Hepatocyte (in vitro differentiated cells): Measurements from ENCODE around the gene DCST1. TPM values are rescaled to one million over a fixed set of nuclear protein-coding genes. Genes with fewer than 3 reads are reported as not detected.

Experiments
- DNase-seq: peaks from one replicate; pipeline ENCODE4 v3.0.0-alpha.2; 2016; ENCODE audit warnings: low spot score
- H2AFZ ChIP-seq: fragments of 200-600 bp; sonication (generic); 2 replicates; pipeline ENCODE4 v1.6.0; 2016; ENCODE audit warnings: antibody characterized with exemption, mild to moderate bottlenecking
- H3K27ac ChIP-seq: fragments of 200-600 bp; sonication (generic); 2 replicates; pipeline ENCODE4 v1.5.1; 2016; ENCODE audit warnings: mild to moderate bottlenecking
- H3K27me3 ChIP-seq: fragments of 200-600 bp; sonication (generic); 2 replicates; pipeline ENCODE4 v1.6.1; 2016
- H3K36me3 ChIP-seq: fragments of 200-600 bp; sonication (generic); replicated peaks from 2 replicates; pipeline ENCODE4 v1.5.1; 2016; ENCODE audit warnings: low read depth; ENCODE audit not compliant: insufficient read depth
- H3K4me1 ChIP-seq: fragments of 200-600 bp; sonication (generic); 2 replicates; pipeline ENCODE4 v1.5.1; 2016; ENCODE audit warnings: mild to moderate bottlenecking, moderate library complexity; ENCODE audit not compliant: insufficient read depth
- H3K4me2 ChIP-seq: fragments of 200-600 bp; sonication (generic); 2 replicates; pipeline ENCODE4 v1.6.0; 2016
- H3K4me3 ChIP-seq: fragments of 200-600 bp; sonication (generic); 2 replicates; pipeline ENCODE4 v1.5.1; 2016; ENCODE audit warnings: mild to moderate bottlenecking
- H3K79me2 ChIP-seq: fragments of 200-600 bp; sonication (generic); 2 replicates; pipeline ENCODE4 v1.6.0; 2017; ENCODE audit warnings: mild to moderate bottlenecking
- H3K9me2 ChIP-seq: fragments of 200-600 bp; sonication (generic); replicated peaks from 2 replicates; pipeline ENCODE4 v1.6.0; 2017; ENCODE audit warnings: mild to moderate bottlenecking; ENCODE audit not compliant: insufficient read depth
- H3K9me3 ChIP-seq: fragments of 200-600 bp; sonication (generic); 2 replicates; pipeline ENCODE4 v1.5.1; 2016; ENCODE audit warnings: low read depth, mild to moderate bottlenecking
- H4K20me1 ChIP-seq: fragments of 200-600 bp; sonication (generic); 2 replicates; pipeline ENCODE4 v1.6.0; 2016; ENCODE audit warnings: mild to moderate bottlenecking; ENCODE audit not compliant: insufficient read depth, poor library complexity, severe bottlenecking
- CTCF ChIP-seq: fragments of 200-600 bp; sonication (generic); IDR thresholded peaks from 2 replicates; pipeline ENCODE4 v1.5.1; 2016; ENCODE audit warnings: antibody characterized with exemption, mild to moderate bottlenecking; ENCODE audit not compliant: poor library complexity
- EZH2 ChIP-seq: fragments of 200-600 bp; sonication (generic); IDR thresholded peaks from 2 replicates; pipeline ENCODE4 v1.6.1; 2016; ENCODE audit warnings: antibody characterized with exemption, mild to moderate bottlenecking, borderline replicate concordance
- EZH2phosphoT487 ChIP-seq: fragments of 200-600 bp; sonication (generic); IDR thresholded peaks from one replicate; pipeline ENCODE4 v1.6.1; 2018; ENCODE audit warnings: antibody characterized with exemption, mild to moderate bottlenecking, low read depth, moderate library complexity; ENCODE audit not compliant: unreplicated experiment, severe bottlenecking
- WGBS: methylation state at CpG from one replicate; pipeline ENCODE4 v1.1.6; 2016; ENCODE audit warnings: low lambda C conversion rate; ENCODE audit errors: missing lambda C conversion rate; 5-methylcytosine and 5-hydroxymethylcytosine counted together
- polyA plus RNA-seq: library from polyadenylated mRNA; unstranded; fragments of >200 nt; fragmentation: Nextera tagmentation; extraction: Ambion mirVana; gene quantifications from 2 replicates; pipeline ENCODE4 v1.2.1, GENCODE V29; 2016
- total RNA-seq: library from RNA; depleted of rRNA; stranded (reverse); fragments of >200 nt; gene quantifications from 2 replicates; pipeline ENCODE4 v1.2.3, GENCODE V29; 2014

Gene DCST1
- total and polyA plus RNA-seq, 2 experiments from 2014 or later = 0.60 TPM; not detected in 1

DNA sequence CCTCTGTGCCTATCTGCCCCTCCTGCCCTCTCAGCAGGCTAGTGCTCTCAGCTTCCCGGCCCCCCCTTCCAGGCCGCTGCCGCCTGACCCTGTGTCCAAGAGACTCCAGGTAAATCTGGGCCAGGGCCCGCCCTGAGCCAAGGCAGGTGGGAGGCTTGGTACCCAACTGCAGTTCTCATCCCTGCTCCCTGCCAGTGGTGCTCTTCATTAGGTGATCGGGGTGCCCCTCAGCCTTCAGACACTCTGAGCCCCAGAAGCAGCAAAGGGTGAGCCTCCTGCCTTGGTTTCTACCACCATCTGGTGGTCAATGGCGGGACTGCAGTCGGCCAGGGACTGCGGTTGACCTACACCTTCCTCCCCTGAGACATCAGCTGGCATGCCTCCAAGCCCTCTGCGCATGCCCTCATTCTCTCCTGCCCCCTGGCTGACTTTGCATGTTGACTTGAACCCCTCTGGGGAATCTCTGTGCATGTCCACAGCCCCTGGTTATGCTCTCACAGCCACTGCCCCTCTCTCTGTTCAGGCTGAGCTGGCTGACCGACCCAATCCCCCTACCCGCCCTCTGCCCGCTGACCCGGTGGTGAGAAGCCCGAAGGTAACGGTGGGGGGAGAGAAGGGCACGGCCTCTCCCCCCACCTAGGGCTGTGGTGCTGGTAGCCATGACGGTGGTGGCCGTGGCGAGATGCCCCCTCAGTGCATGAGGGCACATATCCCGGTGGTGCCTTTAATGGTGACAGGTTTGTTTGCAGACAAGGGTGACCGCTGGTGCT, 27.9 kb downstream of the DCST1 start:
- H3K36me3 ChIP-seq = no peaks in the 10 kb centered on the region
- H3K27me3 ChIP-seq = no peaks in the 10 kb centered on the region
- H3K4me3 ChIP-seq = no peak overlapping the region
- peaks cover 15% of the 10 kb centered on the region for H3K4me1 ChIP-seq
- no peaks in the 10 kb centered on the region for H3K9me3 ChIP-seq
- H3K27ac ChIP-seq = no peak overlapping the region
- peak overlapping the region; percentile 93 for H3K4me2 ChIP-seq
- H3K79me2 ChIP-seq = peaks cover 25% of the 10 kb centered on the region
- 28% methylated on average over 20 of the region's 21 CpGs for WGBS
- no peak for TF ChIP-seq EZH2
- no peak for TF ChIP-seq EZH2phosphoT487
- TF ChIP-seq CTCF = peak; percentile 92
- no peak overlapping the region for H2AFZ ChIP-seq
- no peaks in the 10 kb centered on the region for H3K9me2 ChIP-seq
- H4K20me1 ChIP-seq = peaks cover 3% of the 10 kb centered on the region
- peak; percentile 92 for DNase-seq

DNA sequence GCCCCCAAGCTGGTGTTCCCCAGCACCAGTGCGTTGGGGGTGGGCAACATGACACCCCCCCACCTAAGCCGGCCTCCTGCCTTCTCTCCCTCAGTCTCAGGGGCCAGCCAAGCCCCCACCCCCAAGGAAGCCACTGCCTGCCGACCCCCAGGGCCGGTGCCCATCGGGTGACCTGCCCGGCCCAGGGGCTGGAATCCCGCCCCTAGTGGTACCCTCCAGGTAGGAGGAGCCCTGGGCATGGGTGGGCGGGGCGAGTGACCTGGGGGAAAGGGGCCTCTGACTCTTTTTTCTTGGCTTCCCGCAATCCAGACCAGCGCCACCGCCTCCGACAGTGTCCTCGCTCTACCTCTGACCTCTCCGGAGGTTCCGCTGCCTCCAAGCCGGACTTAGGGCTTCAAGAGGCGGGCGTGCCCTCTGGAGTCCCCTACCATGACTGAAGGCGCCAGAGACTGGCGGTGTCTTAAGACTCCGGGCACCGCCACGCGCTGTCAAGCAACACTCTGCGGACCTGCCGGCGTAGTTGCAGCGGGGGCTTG, 28.6 kb downstream of the DCST1 start:
- Histone ChIP-seq H2AFZ (no peak overlapping the region), H3K79me2 (peaks cover 28% of the 10 kb centered on the region), H3K4me2 (peak overlapping the region; percentile 93), H3K4me3 (peak overlapping the region; percentile 13), H3K9me3 (no peaks in the 10 kb centered on the region), H3K9me2 (no peaks in the 10 kb centered on the region), H3K27ac (no peak overlapping the region), H4K20me1 (peaks cover 3% of the 10 kb centered on the region), H3K4me1 (peaks cover 15% of the 10 kb centered on the region), H3K36me3 (no peaks in the 10 kb centered on the region), H3K27me3 (no peaks in the 10 kb centered on the region)
- peak; percentile 73 for DNase-seq
- 2% methylated on average over 19 of the region's 29 CpGs for WGBS
- no peak for TF ChIP-seq EZH2

DNA sequence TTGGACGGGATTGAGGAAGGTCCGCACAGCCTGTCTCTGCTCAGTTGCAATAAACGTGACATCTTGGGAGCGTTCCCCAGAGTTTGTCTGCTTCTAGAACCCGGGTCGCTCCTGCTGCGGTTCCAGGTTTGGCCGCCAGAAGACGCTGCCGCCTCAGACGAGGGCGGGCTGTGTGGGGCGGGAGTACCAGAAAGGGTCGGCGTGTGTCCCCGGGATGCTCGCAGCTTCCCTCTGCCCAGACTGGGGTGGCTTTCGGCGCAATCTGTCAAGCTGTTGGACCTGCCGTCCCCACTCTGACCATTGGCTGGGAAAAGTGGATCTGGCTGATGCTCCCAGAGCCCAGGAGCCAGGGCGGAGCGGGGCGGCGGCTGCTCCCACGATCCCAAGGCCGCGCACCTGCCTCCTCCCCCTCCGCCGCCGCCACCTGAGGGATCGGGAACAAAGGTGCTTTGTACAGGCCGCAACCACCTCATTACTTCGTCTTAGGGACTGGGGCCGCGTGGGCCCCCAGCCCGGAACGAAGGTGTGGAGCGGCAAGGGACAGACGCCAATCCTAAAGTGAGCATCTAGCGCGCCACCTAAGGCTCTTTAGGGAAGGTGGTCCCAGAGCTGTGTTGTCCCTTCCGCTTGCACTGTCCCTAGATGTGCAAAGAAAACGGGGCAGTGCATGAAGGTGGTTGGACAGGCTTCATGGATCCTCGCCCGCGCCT, 29.2 kb downstream of the DCST1 start:
- H2AFZ ChIP-seq = peak overlapping the region; percentile 45
- no peaks in the 10 kb centered on the region for H3K36me3 ChIP-seq
- no peaks in the 10 kb centered on the region for H3K9me2 ChIP-seq
- peak overlapping the region; percentile 97 for H3K27ac ChIP-seq
- 1% methylated on average over 40 of the region's 46 CpGs for WGBS
- H3K27me3 ChIP-seq = no peaks in the 10 kb centered on the region
- peak; percentile 83 for DNase-seq
- TF ChIP-seq EZH2 = no peak
- no peak for TF ChIP-seq EZH2phosphoT487
- peak; percentile 90 for TF ChIP-seq CTCF
- H3K4me1 ChIP-seq = peaks cover 15% of the 10 kb centered on the region
- H3K79me2 ChIP-seq = peaks cover 28% of the 10 kb centered on the region
- peaks cover 3% of the 10 kb centered on the region for H4K20me1 ChIP-seq
- no peaks in the 10 kb centered on the region for H3K9me3 ChIP-seq
- H3K4me2 ChIP-seq = peak overlapping the region; percentile 93
- peak overlapping the region; percentile 77 for H3K4me3 ChIP-seq
